HL-60 (cell line): ENCODE measurements around the gene OCIAD1.
"Not testable (repeated sequence)": the region's sequence is repeated elsewhere in the genome, so short reads cannot be mapped to it uniquely, and the experiment has no call there.

Experiments
- DNase-seq, 2 experiments: peaks; one replicate each; pipeline ENCODE4 v3.0.0-alpha.2; 2010 to 2020; ENCODE audit warnings: low read depth in 1 of 2, low spot score in 1 of 2
- H3K27ac ChIP-seq: fragments of 250-450 bp; sonication (Bioruptor Pico); replicated peaks from 2 replicates; pipeline ENCODE4 v1.5.1; 2020; ENCODE audit warnings: mild to moderate bottlenecking, moderate library complexity
- H3K27me3 ChIP-seq: fragments of 250-450 bp; sonication (Bioruptor Pico); 2 replicates; pipeline ENCODE4 v1.5.1; 2021; ENCODE audit warnings: mild to moderate bottlenecking, moderate library complexity; ENCODE audit not compliant: insufficient read depth, poor library complexity, severe bottlenecking
- H3K4me3 ChIP-seq: replicated peaks from 2 replicates; pipeline ENCODE4 v1.5.1; 2011; ENCODE audit warnings: mild to moderate bottlenecking, control low read depth, low read length; ENCODE audit not compliant: insufficient read depth
- GABPA ChIP-seq: IDR thresholded peaks from 2 replicates; pipeline ENCODE4 v1.6.1; 2012; ENCODE audit warnings: low read depth
- POLR2AphosphoS5 ChIP-seq: IDR thresholded peaks from 2 replicates; pipeline ENCODE4 v1.6.1; 2012; ENCODE audit warnings: low read depth
- SPI1 ChIP-seq: IDR thresholded peaks from 2 replicates; pipeline ENCODE4 v1.6.1; 2012; ENCODE audit warnings: low read depth, mild to moderate bottlenecking, borderline replicate concordance
- TF ChIP-seq, protein P1 (sequence below): IDR thresholded peaks from one replicate; pipeline ENCODE4 v1.5.1; 2011; ENCODE audit warnings: low read length, control low read depth, inconsistent platforms; ENCODE audit not compliant: insufficient read depth
- TF ChIP-seq, protein P2 (sequence below): IDR thresholded peaks from 2 replicates; pipeline ENCODE4 v1.6.1; 2012; ENCODE audit warnings: low read depth; ENCODE audit not compliant: insufficient replicate concordance

OCIAD1 gene

DNA sequence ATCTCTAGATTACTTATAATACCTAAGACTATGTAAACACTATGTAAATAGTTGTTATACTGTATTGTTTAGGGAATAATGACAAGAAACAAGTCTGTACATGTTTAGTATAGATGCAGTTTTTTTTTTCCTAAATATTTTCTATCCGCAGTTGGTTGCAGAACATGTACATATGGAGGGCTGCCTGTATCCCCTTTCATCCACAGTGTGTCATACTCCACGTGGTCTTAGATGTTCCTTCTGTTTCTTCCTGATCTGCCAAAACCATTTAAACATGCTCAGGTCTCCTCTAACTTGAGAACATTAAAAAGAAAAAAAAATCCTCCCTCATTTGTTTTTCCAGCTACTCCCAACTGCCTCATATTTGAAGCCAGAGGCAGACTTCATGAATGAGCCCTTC lies 14.0 kb downstream of the OCIAD1 start:
- DNase-seq, result no peak
- H3K27me3 ChIP-seq, result no peaks in the 10 kb centered on the region
- TF ChIP-seq SPI1 (no peak), POLR2AphosphoS5 (no peak), GABPA (no peak)
- TF ChIP-seq, protein P1, sequence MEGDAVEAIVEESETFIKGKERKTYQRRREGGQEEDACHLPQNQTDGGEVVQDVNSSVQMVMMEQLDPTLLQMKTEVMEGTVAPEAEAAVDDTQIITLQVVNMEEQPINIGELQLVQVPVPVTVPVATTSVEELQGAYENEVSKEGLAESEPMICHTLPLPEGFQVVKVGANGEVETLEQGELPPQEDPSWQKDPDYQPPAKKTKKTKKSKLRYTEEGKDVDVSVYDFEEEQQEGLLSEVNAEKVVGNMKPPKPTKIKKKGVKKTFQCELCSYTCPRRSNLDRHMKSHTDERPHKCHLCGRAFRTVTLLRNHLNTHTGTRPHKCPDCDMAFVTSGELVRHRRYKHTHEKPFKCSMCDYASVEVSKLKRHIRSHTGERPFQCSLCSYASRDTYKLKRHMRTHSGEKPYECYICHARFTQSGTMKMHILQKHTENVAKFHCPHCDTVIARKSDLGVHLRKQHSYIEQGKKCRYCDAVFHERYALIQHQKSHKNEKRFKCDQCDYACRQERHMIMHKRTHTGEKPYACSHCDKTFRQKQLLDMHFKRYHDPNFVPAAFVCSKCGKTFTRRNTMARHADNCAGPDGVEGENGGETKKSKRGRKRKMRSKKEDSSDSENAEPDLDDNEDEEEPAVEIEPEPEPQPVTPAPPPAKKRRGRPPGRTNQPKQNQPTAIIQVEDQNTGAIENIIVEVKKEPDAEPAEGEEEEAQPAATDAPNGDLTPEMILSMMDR, result no peak
- TF ChIP-seq, protein P2, sequence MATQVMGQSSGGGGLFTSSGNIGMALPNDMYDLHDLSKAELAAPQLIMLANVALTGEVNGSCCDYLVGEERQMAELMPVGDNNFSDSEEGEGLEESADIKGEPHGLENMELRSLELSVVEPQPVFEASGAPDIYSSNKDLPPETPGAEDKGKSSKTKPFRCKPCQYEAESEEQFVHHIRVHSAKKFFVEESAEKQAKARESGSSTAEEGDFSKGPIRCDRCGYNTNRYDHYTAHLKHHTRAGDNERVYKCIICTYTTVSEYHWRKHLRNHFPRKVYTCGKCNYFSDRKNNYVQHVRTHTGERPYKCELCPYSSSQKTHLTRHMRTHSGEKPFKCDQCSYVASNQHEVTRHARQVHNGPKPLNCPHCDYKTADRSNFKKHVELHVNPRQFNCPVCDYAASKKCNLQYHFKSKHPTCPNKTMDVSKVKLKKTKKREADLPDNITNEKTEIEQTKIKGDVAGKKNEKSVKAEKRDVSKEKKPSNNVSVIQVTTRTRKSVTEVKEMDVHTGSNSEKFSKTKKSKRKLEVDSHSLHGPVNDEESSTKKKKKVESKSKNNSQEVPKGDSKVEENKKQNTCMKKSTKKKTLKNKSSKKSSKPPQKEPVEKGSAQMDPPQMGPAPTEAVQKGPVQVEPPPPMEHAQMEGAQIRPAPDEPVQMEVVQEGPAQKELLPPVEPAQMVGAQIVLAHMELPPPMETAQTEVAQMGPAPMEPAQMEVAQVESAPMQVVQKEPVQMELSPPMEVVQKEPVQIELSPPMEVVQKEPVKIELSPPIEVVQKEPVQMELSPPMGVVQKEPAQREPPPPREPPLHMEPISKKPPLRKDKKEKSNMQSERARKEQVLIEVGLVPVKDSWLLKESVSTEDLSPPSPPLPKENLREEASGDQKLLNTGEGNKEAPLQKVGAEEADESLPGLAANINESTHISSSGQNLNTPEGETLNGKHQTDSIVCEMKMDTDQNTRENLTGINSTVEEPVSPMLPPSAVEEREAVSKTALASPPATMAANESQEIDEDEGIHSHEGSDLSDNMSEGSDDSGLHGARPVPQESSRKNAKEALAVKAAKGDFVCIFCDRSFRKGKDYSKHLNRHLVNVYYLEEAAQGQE, result no peak
- no peak overlapping the region for H3K4me3 ChIP-seq
- H3K27ac ChIP-seq, result no peak overlapping the region

DNA sequence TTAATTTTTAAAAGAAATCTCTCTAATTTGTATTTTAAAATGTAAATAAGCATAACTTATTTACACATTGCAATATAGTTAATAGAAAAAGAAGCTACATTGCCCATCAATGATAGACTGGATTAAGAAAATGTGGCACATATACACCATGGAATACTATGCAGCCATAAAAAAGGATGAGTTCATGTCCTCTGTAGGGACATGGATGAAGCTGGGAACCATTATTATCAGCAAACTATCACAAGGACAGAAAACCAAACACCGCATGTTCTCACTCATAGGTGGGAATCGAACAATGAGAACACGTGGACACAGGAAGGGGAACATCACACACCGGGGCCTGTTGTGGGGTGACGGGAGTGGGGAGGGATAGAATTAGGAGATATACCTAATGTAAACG lies 17.9 kb downstream of the OCIAD1 start:
- not testable (repeated sequence) for H3K4me3 ChIP-seq, H3K27me3 ChIP-seq, DNase-seq, H3K27ac ChIP-seq

DNA sequence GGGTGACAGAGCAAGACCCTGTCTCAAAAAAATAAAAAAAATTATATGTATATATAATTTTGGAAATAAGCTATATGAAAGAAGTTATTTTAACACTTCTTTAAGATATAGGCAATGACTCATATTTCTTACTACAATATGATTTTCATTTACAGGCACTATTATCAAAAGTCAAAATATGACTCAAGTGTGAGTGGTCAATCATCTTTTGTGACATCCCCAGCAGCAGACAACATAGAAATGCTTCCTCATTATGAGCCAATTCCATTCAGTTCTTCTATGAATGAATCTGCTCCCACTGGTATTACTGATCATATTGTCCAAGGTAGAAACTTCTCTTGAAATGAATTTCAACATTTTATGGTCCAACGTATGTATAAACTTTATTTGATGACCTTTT lies 20.8 kb downstream of the OCIAD1 start:
- no peak for DNase-seq
- H3K27me3 ChIP-seq, result no peaks in the 10 kb centered on the region
- H3K27ac ChIP-seq, result no peak overlapping the region
- no peak overlapping the region for H3K4me3 ChIP-seq
- TF ChIP-seq, protein P1, result no peak
- TF ChIP-seq SPI1 (no peak), POLR2AphosphoS5 (no peak), GABPA (no peak)
- TF ChIP-seq, protein P2, result no peak

DNA sequence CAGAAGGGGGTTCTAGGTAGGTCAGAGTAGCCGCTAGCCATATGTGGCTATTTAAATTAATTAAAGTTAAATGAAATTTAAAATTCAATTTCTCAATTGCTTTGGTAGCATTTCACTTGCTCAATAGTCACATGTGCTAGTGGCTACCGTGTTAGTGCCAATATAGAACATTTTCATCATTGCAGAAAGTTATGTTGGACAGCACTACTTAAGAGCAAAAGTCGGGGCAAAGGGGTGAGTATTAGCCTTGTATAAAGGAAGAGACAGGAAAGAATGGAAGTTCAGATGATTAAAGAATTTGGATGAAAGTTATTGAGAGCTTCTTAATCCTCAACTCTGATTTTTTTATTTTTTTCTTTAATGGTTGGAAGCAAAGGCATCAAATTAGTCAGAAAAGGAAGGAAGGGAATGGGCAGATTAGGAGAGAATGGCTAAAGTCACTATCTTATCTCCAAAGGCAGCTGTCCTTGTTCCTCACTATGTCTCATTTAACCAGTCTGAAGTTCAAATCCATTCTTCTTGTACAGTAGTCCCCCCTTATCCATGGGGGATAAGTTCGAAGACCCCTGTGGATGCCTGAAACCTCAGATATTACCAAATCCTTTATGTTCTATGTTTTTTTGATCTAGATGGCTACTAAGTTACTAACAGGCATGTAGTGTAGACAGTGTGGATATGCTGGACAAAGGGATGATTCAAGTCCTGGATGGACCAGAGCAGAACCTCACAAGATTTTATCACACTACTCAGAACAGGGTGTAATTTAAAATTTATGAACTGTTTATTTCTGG lies 22.9 kb downstream of the OCIAD1 start:
- no peaks in the 10 kb centered on the region for H3K27me3 ChIP-seq
- H3K27ac ChIP-seq, result no peak overlapping the region
- no peak overlapping the region for H3K4me3 ChIP-seq
- DNase-seq, result no peak
- no peak for TF ChIP-seq POLR2AphosphoS5

DNA sequence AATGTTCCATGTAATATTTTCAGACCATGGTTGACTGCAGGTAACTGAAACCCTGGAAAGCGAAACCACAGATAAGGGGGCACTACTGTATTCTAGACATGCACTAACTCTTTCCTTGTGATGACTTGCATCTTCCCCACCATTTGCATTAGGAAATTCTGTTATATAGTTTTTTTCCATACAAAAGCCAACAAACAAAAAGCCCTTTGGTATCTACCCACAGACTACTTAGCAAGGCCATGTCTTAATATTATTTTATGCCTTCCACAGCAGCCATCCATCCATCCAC lies 23.5 kb downstream of the OCIAD1 start:
- no peak for TF ChIP-seq SPI1
- no peak for TF ChIP-seq GABPA
- TF ChIP-seq, protein P2, result no peak
- no peak for TF ChIP-seq POLR2AphosphoS5
- TF ChIP-seq, protein P1, result no peak
- no peak overlapping the region for H3K4me3 ChIP-seq
- DNase-seq, result no peak
- no peaks in the 10 kb centered on the region for H3K27me3 ChIP-seq
- H3K27ac ChIP-seq, result no peak overlapping the region
